Erythroblast (primary cell): ENCODE measurements around the gene LAIR2.
A peak's percentile ranks its signal among the peaks of the same experiment; 100 is the strongest.
"Not testable (repeated sequence)": the region's sequence is repeated elsewhere in the genome, so short reads cannot be mapped to it uniquely, and the experiment has no call there.

ENCODE experiments used
- DNase-seq, 2 experiments: peaks; one replicate each; lab custom pipeline; 2025; lab: John Stamatoyannopoulos, UW
- GATA1 ChIP-seq: IDR thresholded peaks from 2 replicates; pipeline ENCODE4 v1.6.1; 2011; ENCODE audit warnings: low read depth, mild to moderate bottlenecking, control low read depth, low read length, moderate library complexity
- POLR2A ChIP-seq: IDR thresholded peaks from 2 replicates; pipeline ENCODE4 v1.6.1; 2011; ENCODE audit warnings: mild to moderate bottlenecking, low read length

Gene LAIR2

GRCh38 chr19:54473071-54473891, 29.4 kb upstream of the LAIR2 start, which contains the start of gene CDC42EP5:
TSS of gene CDC42EP5 (minus strand) at chr19:54473296. CDS start at chr19:54465547, 7,749 bp downstream.
- TF ChIP-seq GATA1 (no peak), POLR2A (no peak)
- no peak for DNase-seq

- TF ChIP-seq GATA1: no peak
- DNase-seq: no peak
These were observed 28.7 kb upstream of the LAIR2 start for GRCh38 chr19:54473892-54474372.

DNA sequence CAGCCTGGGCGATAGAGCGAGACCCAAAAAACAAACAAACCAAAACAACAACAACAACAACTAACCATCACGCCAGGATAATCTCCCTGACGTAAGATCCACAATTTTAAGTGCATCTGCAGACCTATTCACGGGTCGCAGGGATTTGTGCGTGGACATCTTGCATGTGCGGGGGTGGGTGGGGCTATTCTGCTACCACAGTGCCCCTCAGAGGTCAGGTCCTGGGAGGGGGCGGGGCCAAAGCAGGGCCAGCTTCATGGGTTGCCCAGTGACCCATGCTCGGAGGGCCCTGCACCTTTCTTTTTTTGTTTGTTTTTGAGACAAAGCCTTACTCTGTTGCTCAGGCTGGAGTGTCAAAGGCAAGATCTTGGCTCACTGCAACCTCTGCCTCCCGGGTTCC, 26.9 kb upstream of the LAIR2 start:
- DNase-seq: no peak
- TF ChIP-seq POLR2A: no peak
- no peak for TF ChIP-seq GATA1

DNA sequence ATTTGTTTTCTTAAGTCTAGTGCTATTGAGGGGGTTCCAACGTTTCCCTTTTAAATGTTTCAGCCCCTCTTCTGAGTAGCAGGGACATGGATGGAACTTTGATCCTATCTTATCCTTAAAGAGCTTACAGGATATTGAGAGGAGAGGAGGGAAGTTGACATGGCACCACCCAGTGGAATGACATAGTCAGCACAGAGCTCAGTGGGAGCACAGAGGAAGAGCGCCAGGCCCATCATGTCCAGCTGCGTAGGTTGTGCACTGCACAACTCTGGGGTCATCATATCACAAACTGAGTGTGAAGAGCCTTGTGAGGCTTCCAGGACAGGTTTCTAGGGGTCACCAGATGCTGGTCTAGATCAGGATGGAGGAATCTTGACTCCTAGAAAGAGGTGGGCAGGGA, 25.0 kb upstream of the LAIR2 start:
- TF ChIP-seq GATA1 (no peak), POLR2A (no peak)
- DNase-seq: no peak

DNA sequence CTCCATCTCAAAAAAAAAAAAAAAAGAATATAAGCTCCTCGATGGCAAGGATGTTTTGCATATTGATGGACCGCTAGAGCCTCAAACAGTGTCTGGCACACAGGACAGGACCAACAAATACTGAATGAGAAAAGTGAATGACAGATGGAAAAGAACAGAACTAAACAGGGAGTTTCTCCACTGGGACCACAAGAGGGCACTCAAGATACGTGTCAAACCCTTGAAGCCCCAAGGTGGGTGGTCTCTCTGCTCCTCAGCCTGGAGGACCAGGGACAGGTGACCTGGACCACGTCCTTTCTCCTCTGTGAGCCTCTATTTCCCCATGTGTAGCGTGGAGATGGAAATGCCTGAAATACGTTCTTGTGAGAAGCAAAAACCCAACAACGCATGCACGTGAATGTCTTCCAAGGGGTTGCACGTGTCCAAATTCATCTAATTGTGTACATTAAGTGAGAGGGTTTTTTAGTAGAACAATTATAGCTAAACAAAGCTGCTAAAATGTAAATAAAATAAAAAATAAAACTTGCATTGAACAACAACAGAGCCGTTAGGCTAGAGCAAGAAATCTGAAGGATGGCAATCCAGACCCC, 23.9 kb upstream of the LAIR2 start:
- TF ChIP-seq GATA1: no peak
- no peak for TF ChIP-seq POLR2A
- peak; percentile 34 to 61 for DNase-seq

DNA sequence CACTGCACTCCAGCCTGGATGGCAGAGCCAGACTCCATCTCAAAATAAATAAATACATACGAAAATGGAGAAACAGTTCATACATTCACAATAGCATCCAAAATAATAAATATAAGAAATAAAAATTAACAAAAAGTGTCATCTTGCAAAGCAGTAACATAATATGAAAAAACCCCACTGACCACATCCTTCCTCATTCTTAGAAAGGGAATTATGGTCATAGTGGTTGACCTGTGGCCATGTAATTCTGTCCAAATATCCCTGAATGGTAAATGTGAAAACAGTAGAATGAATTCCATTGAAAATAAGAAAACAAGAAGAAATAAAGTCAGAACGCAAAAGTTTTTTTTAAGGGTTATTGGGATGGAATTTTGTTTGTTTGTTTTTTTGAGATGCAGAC, 22.6 kb upstream of the LAIR2 start:
- DNase-seq: no peak
- no peak for TF ChIP-seq GATA1
- no peak for TF ChIP-seq POLR2A

- peak; percentile 31 to 65 for DNase-seq
These were observed 21.2 kb upstream of the LAIR2 start for GRCh38 chr19:54481326-54481930.

DNA sequence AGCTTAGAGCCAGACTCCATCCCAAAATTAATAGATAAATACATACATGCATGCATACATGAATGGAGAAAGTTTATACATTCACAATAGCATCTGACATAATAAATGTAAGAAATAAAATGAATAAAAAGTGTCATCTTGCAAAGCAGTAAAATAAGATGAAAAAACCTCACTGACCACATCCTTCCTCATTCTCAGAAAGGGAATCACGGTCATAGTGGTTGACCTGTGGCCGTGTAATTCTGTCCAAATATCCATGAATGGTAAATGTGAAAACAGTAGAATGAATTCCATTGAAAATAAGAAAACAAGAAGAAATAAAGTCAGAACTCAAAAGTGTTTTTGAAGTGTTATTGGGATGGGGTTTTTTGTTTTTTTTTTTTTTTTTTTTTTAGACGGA, 19.7 kb upstream of the LAIR2 start:
- TF ChIP-seq GATA1 (no peak), POLR2A (no peak)
- DNase-seq: no peak

More at GRCh38 chr19:54481326-54481930, 21.2 kb upstream of the LAIR2 start:
- TF ChIP-seq GATA1 (no peak), POLR2A (no peak)

DNA sequence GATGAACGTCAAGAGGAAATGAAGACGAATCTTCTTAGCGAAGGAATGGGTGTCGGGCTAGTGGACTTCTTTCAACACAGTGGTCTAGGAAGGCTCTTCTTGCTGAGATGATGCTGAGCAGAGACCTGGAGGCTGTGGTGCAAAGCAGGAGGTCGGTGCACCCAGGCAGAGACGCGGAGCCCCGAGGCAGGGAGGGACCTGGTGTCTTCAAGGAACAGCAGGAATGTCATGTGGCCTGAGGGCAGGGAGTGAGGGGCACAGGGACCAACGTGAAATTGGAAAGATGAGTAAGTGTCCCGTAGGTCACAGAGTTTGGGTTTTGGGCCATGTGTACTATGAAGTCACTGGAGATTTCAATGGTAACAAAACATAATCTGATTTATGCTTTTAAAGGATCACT, 18.2 kb upstream of the LAIR2 start:
- TF ChIP-seq POLR2A (no peak), GATA1 (no peak)

GRCh38 chr19:54485851-54486250, 16.8 kb upstream of the LAIR2 start:
- no peak for DNase-seq
- TF ChIP-seq GATA1 (no peak), POLR2A (no peak)

More for the DNA sequence above, 18.2 kb upstream of the LAIR2 start:
- DNase-seq: no peak

- DNase-seq: no peak
- TF ChIP-seq GATA1 (no peak), POLR2A (no peak)
These were observed 13.3 kb upstream of the LAIR2 start for GRCh38 chr19:54489341-54489740.

GRCh38 chr19:54489766-54490165, 12.9 kb upstream of the LAIR2 start:
- DNase-seq: no peak
- no peak for TF ChIP-seq GATA1
- no peak for TF ChIP-seq POLR2A

DNA sequence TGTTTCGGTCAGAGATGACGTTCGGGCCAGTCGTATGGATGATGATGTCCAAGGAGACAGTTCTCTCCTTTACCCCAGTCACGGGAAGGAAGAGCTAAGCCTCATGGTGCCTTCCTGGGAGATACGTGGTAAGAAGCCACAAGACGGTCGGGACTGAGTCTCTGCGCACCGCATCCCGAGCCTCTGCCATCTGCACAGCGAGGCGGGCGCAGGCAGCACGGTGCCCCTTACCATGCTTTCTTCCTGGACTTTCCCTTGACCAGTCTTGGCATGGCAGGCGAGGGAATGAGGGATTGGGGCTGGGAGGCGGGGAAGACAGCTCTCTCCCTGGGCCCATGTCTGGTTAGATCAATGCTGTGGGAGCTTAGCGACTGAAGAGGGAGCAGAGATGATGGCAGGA, 10.1 kb upstream of the LAIR2 start:
- DNase-seq: no peak
- no peak for TF ChIP-seq GATA1
- TF ChIP-seq POLR2A: no peak

DNA sequence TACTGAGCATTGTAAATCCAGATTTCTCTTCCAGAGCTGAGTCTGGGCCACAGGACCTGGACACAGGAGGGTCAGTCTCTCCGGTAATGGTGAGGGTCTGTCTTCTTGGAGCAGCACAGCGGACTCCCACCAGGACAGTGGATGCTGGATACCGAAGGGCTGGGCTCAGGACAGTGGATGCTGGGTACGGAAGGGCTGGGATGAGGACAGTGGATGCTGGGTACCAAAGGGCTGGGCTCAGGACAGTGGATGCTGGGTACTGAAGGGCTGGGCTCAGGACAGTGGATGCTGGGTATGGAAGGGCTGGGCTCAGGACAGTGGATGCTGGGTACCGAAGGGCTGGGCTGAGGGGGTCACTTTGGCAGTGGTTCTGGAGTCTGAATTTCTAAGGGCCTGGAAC, 9.6 kb upstream of the LAIR2 start:
- DNase-seq: not testable (repeated sequence)
